DMS53 treated with DMSO at 0.1 percent for 48 hours (cell line): Measurements from ENCODE around the gene FOLR2.

ENCODE experiments used
- DNase-seq: peaks from one replicate; lab custom pipeline; 2025; ENCODE audit not compliant: unreplicated experiment; lab: John Stamatoyannopoulos, UW

FOLR2 gene

DNA sequence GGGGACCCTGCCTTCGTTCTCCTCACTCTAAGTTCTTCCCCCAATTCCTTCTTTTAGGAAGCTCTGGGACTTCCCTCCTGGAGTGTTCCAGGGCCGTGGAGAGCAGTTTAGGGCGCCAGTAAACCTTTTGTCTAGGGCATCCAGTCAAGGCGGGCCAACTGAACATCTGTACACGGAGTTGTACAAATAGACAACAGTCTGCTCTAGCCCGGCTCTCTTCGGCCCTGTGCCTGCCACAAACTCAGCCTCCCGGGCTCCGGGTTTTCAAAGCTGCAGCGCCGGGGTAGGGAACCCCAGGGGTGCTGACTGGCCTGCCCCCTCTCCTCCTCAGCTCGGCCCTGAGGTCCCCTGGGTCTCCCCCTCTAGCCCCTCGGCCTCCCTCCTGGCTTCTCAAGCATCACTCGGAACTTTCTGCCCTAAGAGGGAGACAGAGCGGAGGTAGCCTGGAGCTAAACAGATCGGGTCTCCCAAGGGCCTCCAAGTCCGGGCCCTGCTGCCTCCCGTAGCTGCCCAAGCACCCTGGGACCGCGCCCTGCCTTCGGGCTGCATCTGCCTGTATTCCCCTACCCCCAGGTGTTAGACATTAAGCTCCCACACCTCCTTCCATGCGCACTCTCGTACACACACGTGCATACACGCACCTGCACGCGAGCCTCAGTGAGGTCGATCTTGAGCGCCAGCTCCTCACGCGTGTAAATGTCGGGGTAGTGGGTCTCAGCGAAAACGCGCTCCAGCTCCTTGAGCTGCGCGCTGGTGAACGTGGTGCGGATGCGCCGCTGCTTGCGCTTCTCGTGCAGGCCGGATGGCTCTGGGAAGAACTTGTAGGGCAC lies 24.1 kb downstream of the FOLR2 start:
- peak; percentile 80 for DNase-seq

DNA sequence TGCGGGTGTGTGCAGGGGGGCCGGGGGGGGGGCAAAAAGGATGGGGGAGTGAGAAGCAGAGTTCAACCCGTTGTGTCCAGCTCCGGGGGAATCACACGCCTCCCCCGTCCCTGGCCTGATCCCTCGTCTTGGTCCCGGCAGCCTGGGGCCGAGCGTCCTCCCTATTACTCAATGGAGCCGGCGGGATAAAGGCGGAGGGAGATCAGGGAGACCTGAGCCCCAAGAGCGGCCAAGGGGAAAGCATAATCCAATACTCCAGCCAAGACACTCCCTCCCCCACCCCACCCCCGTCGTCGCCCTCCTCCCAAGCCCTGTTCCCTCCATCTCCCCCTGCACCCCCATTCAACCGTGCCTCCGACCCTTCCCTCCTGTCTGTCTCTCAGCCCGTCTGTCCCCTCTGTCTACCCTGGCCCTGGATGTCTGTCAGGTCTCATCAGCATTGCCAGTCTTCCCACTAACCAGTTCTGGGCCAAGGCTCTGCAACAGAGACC lies 24.7 kb downstream of the FOLR2 start:
- DNase-seq: no peak

- DNase-seq: no peak
Observed at GRCh38 chr11:72242141-72242540, 25.5 kb downstream of the FOLR2 start.

DNA sequence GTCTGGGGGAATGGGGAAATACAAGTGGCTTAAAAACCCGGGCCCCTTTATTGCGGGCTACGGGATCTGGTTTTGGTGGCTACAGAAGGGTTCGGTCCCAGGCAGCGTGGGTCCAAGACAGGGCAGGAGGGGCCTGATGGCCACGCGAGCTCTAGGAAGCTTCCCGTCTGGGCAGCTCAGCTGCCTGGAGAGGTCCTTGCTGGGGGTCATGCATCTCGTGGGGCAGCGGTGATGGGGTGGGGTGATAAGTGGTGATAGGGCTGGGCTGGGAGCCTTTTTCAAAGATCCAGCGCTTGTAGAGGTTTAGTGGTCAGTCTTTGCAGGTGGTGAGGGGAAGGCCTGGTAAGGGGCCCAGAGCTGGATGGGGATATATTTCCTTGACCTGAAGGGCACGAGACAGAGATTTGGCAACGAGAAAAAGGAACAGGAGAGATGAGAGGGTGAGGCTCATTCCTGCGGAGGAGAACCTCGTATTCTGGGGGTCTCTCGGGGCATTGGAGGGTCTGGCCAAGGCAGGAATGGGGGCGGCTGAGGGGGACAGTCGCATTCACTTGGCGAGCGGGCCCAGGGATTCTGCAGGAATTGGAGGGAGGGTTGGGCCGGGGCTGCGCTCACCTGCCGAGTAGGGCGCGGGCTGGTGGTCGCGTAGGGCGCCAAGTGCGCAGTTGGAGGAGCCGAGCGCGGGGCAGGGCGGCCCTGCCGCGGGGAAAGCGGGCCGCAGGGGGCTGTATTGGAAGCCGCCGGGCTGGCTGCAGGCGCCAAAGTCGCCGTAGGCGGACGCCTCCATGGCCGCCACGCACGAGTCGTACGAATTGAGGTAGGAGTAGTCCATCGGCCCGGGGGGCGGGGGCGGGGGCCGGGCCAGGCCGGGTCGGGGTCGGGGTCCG lies 26.8 kb downstream of the FOLR2 start:
- DNase-seq: no peak

DNA sequence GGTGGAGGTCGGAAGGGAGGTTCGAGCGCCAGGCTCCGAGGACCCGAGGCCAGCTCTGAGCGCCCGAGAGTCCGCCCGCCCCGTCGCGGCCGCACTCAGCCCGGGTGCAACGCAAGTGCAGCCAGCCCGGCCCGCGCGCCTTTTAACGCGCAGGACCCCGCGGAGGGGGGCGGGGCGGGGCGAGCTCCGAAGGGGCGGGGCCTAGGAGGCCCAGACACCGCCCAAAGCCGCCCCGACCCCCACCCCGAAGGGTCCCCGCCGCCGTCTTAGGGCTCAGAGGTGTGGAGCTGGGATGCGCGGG lies 27.4 kb downstream of the FOLR2 start, which contains the start of gene PHOX2A:
TSS of gene PHOX2A (minus strand) at position 117 of the 301 bp plus-strand sequence. CDS start 172 bp downstream, outside the sequence.
- DNase-seq: no peak

DNA sequence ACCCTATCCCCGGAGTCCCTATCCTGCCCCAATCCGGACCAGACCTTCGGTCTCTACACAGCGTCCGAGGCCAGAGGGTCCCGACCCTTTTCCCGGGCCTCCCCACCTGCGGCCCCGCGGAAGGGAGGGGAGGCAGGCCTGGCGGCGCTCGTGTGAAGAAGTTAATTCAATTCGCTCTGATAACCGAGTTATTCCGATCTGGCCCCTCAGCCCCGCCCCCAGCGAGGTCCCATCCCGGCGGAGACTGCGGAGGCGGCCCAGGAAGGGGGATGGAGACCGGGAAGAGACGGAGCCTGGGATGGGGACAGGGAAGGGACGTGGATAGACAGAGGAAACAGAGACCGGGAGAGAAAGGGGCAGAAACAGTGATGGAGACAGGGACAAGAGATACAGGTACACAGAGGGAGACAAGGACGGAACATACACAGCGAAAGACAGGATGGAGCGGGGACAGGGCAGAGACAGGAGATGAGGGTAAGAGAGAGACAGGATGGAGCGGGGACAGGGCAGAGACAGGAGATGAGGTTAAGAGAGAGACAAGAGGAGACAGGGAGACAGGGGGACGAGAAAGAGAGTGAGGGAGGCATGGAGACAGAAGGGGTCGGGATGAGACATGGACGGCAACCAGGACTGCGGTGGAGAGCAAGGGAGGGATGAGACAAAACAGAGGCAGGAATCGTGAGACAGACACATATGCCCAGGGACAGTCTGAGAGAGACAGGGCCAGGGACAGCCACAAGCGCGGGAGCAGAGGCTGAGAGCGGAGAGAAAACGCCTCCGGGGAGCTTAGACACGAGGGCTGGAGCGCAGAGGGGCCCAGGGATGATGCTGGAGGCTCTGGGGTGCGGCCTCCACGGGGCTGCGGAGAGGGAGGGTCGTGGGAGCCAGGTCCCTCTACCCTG lies 28.0 kb downstream of the FOLR2 start:
- DNase-seq: no peak

- DNase-seq: no peak
Observed at GRCh38 chr11:72245263-72245816, 28.7 kb downstream of the FOLR2 start.

DNA sequence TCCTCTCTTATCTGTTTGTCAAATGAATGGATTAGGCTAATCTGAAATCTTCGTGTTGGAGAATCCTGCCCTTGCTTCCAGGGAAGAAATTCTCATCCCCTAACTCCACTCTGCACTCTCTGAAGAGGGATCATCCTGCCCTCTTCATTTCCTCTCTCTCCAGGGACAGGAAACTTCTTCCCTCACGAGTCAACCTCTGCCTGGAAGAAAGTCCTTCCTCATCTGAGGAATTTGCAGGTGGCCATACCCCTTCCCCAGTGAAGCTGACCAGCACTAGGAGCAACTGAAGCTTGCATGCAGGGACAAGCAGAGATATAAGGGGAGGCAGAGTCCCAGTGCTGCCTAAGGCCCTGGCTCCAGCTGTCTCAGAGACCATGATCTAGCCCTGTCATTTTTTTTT lies 31.0 kb downstream of the FOLR2 start:
- no peak for DNase-seq

DNA sequence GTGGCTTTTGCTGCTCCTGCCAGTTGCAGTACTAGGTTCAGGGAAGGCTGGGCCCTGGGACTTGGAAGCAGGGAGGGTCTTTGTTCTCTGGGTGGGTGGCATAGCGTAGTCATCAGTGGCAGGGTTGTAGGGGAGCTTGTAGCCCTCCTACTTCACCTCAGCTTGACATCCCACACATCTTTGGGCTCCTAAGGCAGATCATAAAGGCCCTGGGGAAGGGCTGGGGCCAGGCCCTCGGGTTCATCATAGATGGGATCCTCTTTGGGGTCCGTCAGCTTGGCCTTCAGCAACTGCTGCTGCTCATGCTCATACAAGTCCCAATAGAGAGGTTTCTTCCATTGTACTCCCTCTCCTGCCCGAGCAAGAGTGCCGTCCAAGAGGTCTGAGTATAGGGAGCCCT lies 33.4 kb downstream of the FOLR2 start:
- DNase-seq: no peak

GRCh38 chr11:72250661-72251464 lies 34.3 kb downstream of the FOLR2 start:
- no peak for DNase-seq

GRCh38 chr11:72251614-72252013 lies 35.0 kb downstream of the FOLR2 start:
- no peak for DNase-seq

- DNase-seq: no peak
Observed at GRCh38 chr11:72253392-72253791, 36.8 kb downstream of the FOLR2 start.

DNA sequence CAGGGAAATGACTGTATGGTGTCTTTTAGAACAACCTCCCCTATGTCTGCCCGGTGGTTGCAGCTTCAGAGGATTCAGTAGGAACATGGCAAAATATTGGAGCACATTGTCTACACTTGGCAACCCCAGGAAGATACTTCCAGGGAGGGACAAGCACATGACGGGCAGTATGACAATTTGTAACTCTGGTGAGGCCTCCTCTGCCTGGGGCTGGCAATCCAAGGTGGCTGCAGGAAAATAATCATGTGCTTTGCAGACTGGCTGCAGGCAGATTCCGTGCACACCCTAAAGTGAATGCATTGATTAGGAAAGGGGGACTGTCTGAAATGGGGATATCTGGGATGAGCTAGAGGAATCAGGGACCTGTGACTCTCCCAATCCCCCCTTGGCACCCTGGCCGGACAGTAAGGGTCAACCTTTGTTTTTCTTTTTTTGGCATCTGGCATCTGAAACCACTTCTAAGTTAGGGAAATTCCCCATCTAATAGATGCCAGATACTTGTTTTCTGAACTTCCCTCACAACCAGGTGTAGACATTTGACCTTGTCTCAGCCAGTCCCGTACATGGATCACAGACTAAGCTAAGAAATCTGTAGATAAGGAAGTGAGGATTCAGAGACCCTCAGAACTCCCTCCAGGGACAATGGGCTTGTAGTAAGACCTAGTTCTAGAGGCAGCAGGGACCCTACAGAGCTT lies 37.9 kb downstream of the FOLR2 start:
- no peak for DNase-seq

GRCh38 chr11:72257570-72257969 lies 41.0 kb downstream of the FOLR2 start:
- DNase-seq: no peak

GRCh38 chr11:72259490-72259889 lies 42.9 kb downstream of the FOLR2 start:
- DNase-seq: no peak

DNA sequence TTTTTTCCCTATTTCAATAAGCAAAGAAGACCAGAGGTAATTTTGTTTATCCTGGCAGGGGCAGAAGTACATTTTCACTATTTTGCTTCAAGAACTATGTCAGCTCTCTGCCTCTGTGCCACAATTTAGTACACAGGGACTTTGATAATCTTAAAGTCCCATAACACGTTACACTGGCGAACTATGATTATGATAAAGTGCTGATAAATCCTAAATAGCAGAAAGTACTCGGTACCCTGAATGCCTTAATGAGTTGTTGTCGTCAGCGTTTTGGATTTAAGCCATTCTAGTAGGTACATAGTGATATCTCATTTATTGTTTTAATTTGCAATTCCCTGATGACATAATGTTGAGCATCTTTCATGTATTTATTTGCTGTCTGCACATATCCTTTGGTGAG lies 44.0 kb downstream of the FOLR2 start:
- no peak for DNase-seq

- peak; percentile 55 for DNase-seq
Observed at GRCh38 chr11:72263361-72263760, 46.8 kb downstream of the FOLR2 start.

GRCh38 chr11:72265951-72266350 lies 49.4 kb downstream of the FOLR2 start:
- no peak for DNase-seq

- peak; percentile 33 for DNase-seq
Observed at GRCh38 chr11:72266960-72267359, 50.4 kb downstream of the FOLR2 start.
